GM12878 (cell line): ENCODE data around the gene ADGRD2. TPM values are rescaled to one million over a fixed set of nuclear protein-coding genes. Genes with fewer than 3 reads are reported as not detected.

Experiments
- ATAC-seq: fragments of 200-7000 bp; cut with Tn5 transposase; 3 replicates; pipeline ENCODE4 v1.9.1; 2020; ENCODE audit warnings: mild to moderate bottlenecking, moderate library complexity
- BruUV-seq: library from RNA; stranded (reverse); fragments of 400-500 nt; replicated peaks from 2 replicates; lab custom pipeline; 2021; lab: Mats Ljungman, UMichigan
- CTCF ChIA-PET: fragments of 300-600 bp; sonication (Branson Sonifier 250); formaldehyde crosslinking; extraction: SDS; loops from one replicate; lab custom pipeline; 2021; ENCODE audit warnings: inconsistent platforms; lab: Yijun Ruan, JAX
- POLR2A ChIA-PET: fragments of 350-600 bp; formaldehyde crosslinking; extraction: SDS; loops from one replicate; lab custom pipeline; 2021; ENCODE audit warnings: inconsistent platforms; lab: Charles Lee
- RAD21 ChIA-PET: fragments of 300-600 bp; sonication (Branson Sonifier 250); formaldehyde crosslinking; loops from one replicate; lab custom pipeline; 2023; ENCODE audit warnings: antibody characterized with exemption; ENCODE audit not compliant: unreplicated experiment; lab: Charles Lee
- SMC1A ChIA-PET: fragments of 300-600 bp; sonication (Branson Sonifier 250); formaldehyde crosslinking; loops from one replicate; lab custom pipeline; 2023; ENCODE audit not compliant: unreplicated experiment, uncharacterized antibody; lab: Charles Lee
- DNase-seq: peaks from one replicate; pipeline ENCODE4 v3.0.0-alpha.2; 2011; ENCODE audit warnings: low read depth, low spot score
- FAIRE-seq: peaks from 3 replicates; lab custom pipeline; 2011; peaks lifted over from hg19 to GRCh38; lab: Jason Lieb, UNC
- H2AFZ ChIP-seq: 2 replicates; pipeline ENCODE4 v1.6.0; 2011; ENCODE audit warnings: low read depth, low read length, control low read depth; ENCODE audit not compliant: control insufficient read depth
- H3K27ac ChIP-seq: 2 replicates; pipeline ENCODE4 v1.5.1; 2011; ENCODE audit warnings: control low read depth; ENCODE audit not compliant: control insufficient read depth, insufficient read depth
- H3K27me3 ChIP-seq, 2 experiments: replicated peaks in 1 of 2; 2 replicates each; pipeline versions ENCODE4 v1.6.0 to v1.6.1; 2011; ENCODE audit warnings: low read length in 1 of 2; ENCODE audit not compliant: control insufficient read depth in 2 of 2, insufficient read depth in 2 of 2
- H3K36me3 ChIP-seq, 2 experiments: 2 replicates each; pipeline ENCODE4 v1.5.1; 2011; ENCODE audit warnings: low read length in 1 of 2; ENCODE audit not compliant: control insufficient read depth in 2 of 2, insufficient read depth in 2 of 2
- H3K4me1 ChIP-seq: 2 replicates; pipeline ENCODE4 v1.6.1; 2011; ENCODE audit warnings: mild to moderate bottlenecking, low read length, moderate library complexity, mixed read lengths; ENCODE audit not compliant: control insufficient read depth, insufficient read depth
- H3K4me2 ChIP-seq: 2 replicates; pipeline ENCODE4 v1.6.0; 2011; ENCODE audit warnings: control low read depth; ENCODE audit not compliant: control insufficient read depth, insufficient read depth
- H3K4me3 ChIP-seq: fragments of 200-600 bp; sonication (generic); 2 replicates; pipeline ENCODE4 v1.5.1; 2016
- H3K79me2 ChIP-seq: 2 replicates; pipeline ENCODE4 v1.6.0; 2011; ENCODE audit warnings: low read length; ENCODE audit not compliant: control insufficient read depth, insufficient read depth
- H3K9ac ChIP-seq: 2 replicates; pipeline ENCODE4 v1.8.0; 2011; ENCODE audit warnings: low read length, control low read depth, mixed read lengths; ENCODE audit not compliant: control insufficient read depth, insufficient read depth
- H3K9me3 ChIP-seq: replicated peaks from 3 replicates; pipeline ENCODE4 v1.5.1; 2011; ENCODE audit warnings: mild to moderate bottlenecking, low read length; ENCODE audit not compliant: control insufficient read depth, insufficient read depth
- H4K20me1 ChIP-seq: 2 replicates; pipeline ENCODE4 v1.6.0; 2011; ENCODE audit not compliant: control insufficient read depth, insufficient read depth
- ATF7 ChIP-seq: fragments of 450-650 bp; IDR thresholded peaks from 2 replicates; pipeline ENCODE4 v1.6.1; 2016; ENCODE audit warnings: low read depth, mild to moderate bottlenecking
- EED ChIP-seq: sonication (generic); IDR thresholded peaks from 2 replicates; pipeline ENCODE4 v1.6.1; 2016; ENCODE audit warnings: antibody characterized with exemption, low read depth
- FOXK2 ChIP-seq: fragments of 450-650 bp; IDR thresholded peaks from 2 replicates; pipeline ENCODE4 v1.6.1; 2017; ENCODE audit warnings: mild to moderate bottlenecking, moderate library complexity
- MTA2 ChIP-seq: fragments of 450-650 bp; IDR thresholded peaks from 2 replicates; pipeline ENCODE4 v1.6.1; 2016; ENCODE audit warnings: low read depth, mild to moderate bottlenecking, moderate library complexity
- NR2C1 ChIP-seq: fragments of 450-650 bp; IDR thresholded peaks from 2 replicates; pipeline ENCODE4 v1.6.1; 2017; ENCODE audit warnings: antibody characterized with exemption, mild to moderate bottlenecking, moderate library complexity
- PBX3 ChIP-seq: IDR thresholded peaks from 2 replicates; pipeline ENCODE4 v1.6.1; 2011; ENCODE audit warnings: mild to moderate bottlenecking, low read depth, low read length, moderate library complexity; ENCODE audit not compliant: insufficient replicate concordance
- RB1 ChIP-seq: fragments of 450-650 bp; formaldehyde crosslinking; IDR thresholded peaks from 2 replicates; pipeline ENCODE4 v1.6.1; 2017; ENCODE audit warnings: mild to moderate bottlenecking, borderline replicate concordance
- SMAD1 ChIP-seq: fragments of 450-650 bp; IDR thresholded peaks from 2 replicates; pipeline ENCODE4 v1.6.1; 2018; ENCODE audit warnings: mild to moderate bottlenecking, low read depth; ENCODE audit not compliant: partially characterized antibody
- TCF7 ChIP-seq: IDR thresholded peaks from 2 replicates; pipeline ENCODE4 v1.6.1; 2014; ENCODE audit warnings: antibody characterized with exemption, borderline replicate concordance
- WGBS: methylation state at CpG from one replicate; pipeline ENCODE4 v1.1.6; 2016; ENCODE audit warnings: low lambda C conversion rate; ENCODE audit not compliant: insufficient replicate concordance, insufficient coverage; ENCODE audit errors: missing lambda C conversion rate; 5-methylcytosine and 5-hydroxymethylcytosine counted together
- in situ Hi-C: fragments of 300-500 bp; cut with MboI; formaldehyde crosslinking; loops from 9 replicates; pipeline ENCODE4 v1.14.3; 2018; ENCODE audit warnings: mixed read lengths
- intact Hi-C: fragments of 100-400 bp; cut with micrococcal nuclease; formaldehyde crosslinking; loops from one replicate; pipeline ENCODE4 v1.14.2; 2022; ENCODE audit not compliant: unreplicated experiment
- polyA plus RNA-seq, 11 experiments: library from polyadenylated mRNA; depleted of rRNA in 4 of 11; unstranded in 6 of 11; stranded (reverse) in 5 of 11; fragments of >200 nt; fragmentation: Nextera tagmentation in 4 of 11; fragmentation: Illumina TruSeq in 1 of 11; extraction: Ambion mirVana in 4 of 11; extraction: Trizol in 1 of 11; gene quantifications; 1 replicate in 1 of 11; 2 replicates in 10 of 11; pipeline versions ENCODE4 v1.2.1 to v1.2.3, GENCODE V29; 2011 to 2016; ENCODE audit warnings: inconsistent platforms in 2 of 11, missing spikeins in 2 of 11, low read depth in 1 of 11
- total RNA-seq, 4 experiments: library from RNA; depleted of rRNA in 3 of 4; stranded (reverse); fragments of >200 nt in 3 of 4; fragmentation: Illumina TruSeq in 1 of 4; extraction: Trizol in 1 of 4; gene quantifications; 2 replicates each; pipeline versions ENCODE4 v1.2.1 to v1.2.3, GENCODE V29; 2013 to 2021

The ADGRD2 gene
- total and polyA plus RNA-seq, 10 of the 15 experiments (the other 5 are each of a cell fraction or from before 2014, with no cell fraction given), result not detected

GRCh38 chr9:124491049-124491975 lies 41.1 kb downstream of the ADGRD2 start (continued):
- TF ChIP-seq NR2C1 (no peak), TCF7 (no peak), PBX3 (no peak), SMAD1 (no peak), EED (no peak), ATF7 (no peak), FOXK2 (no peak)

- Histone ChIP-seq H3K27ac (no peak overlapping the region), H3K9me3 (no peaks in the 10 kb centered on the region), H3K27me3 (no peaks in the 10 kb centered on the region; a peak in 2 of 4 replicates), H3K36me3 (no peaks in the 10 kb centered on the region), H3K9ac (no peak overlapping the region), H3K4me2 (no peak overlapping the region), H3K4me3 (no peak overlapping the region), H4K20me1 (no peaks in the 10 kb centered on the region), H3K4me1 (peaks cover 23% of the 10 kb centered on the region), H2AFZ (no peak overlapping the region), H3K79me2 (no peaks in the 10 kb centered on the region)
- POLR2A ChIA-PET, result no interaction called here
- TF ChIP-seq NR2C1 (no peak), MTA2 (no peak), RB1 (no peak), SMAD1 (no peak)
- intact Hi-C loops, result no loop called here
- CTCF ChIA-PET, result no interaction called here
- 55% methylated on average over 16 of the region's 19 CpGs for WGBS
- FAIRE-seq (no peak), ATAC-seq (no peak), DNase-seq (no peak)
- SMC1A ChIA-PET, result no interaction called here
- no TSS peak for BruUV-seq
- in situ Hi-C loops, result no loop called here
- RAD21 ChIA-PET, result no interaction called here
These were observed 42.6 kb downstream of the ADGRD2 start for GRCh38 chr9:124492818-124493217.
